PFSK-1 (cell line): ENCODE results near the gene MFAP4.

Source experiments
- FOXP2 ChIP-seq: optimal IDR thresholded peaks from 2 replicates; pipeline ENCODE3; 2011; ENCODE audit warnings: borderline replicate concordance, control low read depth, inconsistent platforms; ENCODE audit not compliant: insufficient read depth; ENCODE audit errors: extremely low read length, extremely low read depth
- POLR2AphosphoS5 ChIP-seq: IDR thresholded peaks from 2 replicates; pipeline ENCODE4 v1.6.1; 2012; ENCODE audit warnings: low read depth, mild to moderate bottlenecking, control low read depth, low read length, moderate library complexity
- REST ChIP-seq, 2 experiments: IDR thresholded peaks; 2 replicates each; pipeline versions ENCODE4 v1.6.1 to v1.8.0; 2011 to 2012; ENCODE audit warnings: low read depth in 2 of 2, low read length in 2 of 2, control low read depth in 1 of 2, inconsistent platforms in 1 of 2, mild to moderate bottlenecking in 1 of 2, moderate library complexity in 1 of 2; ENCODE audit not compliant: insufficient read depth in 1 of 2
- SIN3A ChIP-seq: IDR thresholded peaks from 2 replicates; pipeline ENCODE4 v1.6.1; 2012; ENCODE audit warnings: mild to moderate bottlenecking, low read length, moderate library complexity, borderline replicate concordance; ENCODE audit not compliant: insufficient read depth
- TAF1 ChIP-seq: IDR thresholded peaks from 2 replicates; pipeline ENCODE4 v1.6.1; 2012; ENCODE audit warnings: low read length, control low read depth, borderline replicate concordance; ENCODE audit not compliant: insufficient read depth

- TF ChIP-seq POLR2AphosphoS5: no peak
- TF ChIP-seq REST (IDR thresholded peaks at IDR 0.05; ENCODE audit: insufficient read depth in 1 of 2, low read depth in 2 of 2, low read length in 2 of 2): no peak
- TF ChIP-seq TAF1: no peak
- no peak for TF ChIP-seq FOXP2
- TF ChIP-seq SIN3A: no peak
Observed at GRCh38 chr17:19426631-19427030, 39.6 kb upstream of the MFAP4 start.
